GM19438 (cell line): ENCODE data around the gene SUCLG2.

Source experiments
- ATAC-seq: cut with Tn5 transposase; IDR thresholded peaks from one replicate; pipeline ENCODE4 v1.9.1; 2021; ENCODE audit warnings: low read depth; ENCODE audit not compliant: unreplicated experiment

The SUCLG2 gene

GRCh38 chr3:67463656-67464055 is 190.8 kb downstream of the SUCLG2 start:
- ATAC-seq, result no peak

- ATAC-seq, result no peak
Measured at GRCh38 chr3:67462187-67462586, 192.2 kb downstream of the SUCLG2 start.

GRCh38 chr3:67461667-67462142 is 192.7 kb downstream of the SUCLG2 start:
- no peak for ATAC-seq

DNA sequence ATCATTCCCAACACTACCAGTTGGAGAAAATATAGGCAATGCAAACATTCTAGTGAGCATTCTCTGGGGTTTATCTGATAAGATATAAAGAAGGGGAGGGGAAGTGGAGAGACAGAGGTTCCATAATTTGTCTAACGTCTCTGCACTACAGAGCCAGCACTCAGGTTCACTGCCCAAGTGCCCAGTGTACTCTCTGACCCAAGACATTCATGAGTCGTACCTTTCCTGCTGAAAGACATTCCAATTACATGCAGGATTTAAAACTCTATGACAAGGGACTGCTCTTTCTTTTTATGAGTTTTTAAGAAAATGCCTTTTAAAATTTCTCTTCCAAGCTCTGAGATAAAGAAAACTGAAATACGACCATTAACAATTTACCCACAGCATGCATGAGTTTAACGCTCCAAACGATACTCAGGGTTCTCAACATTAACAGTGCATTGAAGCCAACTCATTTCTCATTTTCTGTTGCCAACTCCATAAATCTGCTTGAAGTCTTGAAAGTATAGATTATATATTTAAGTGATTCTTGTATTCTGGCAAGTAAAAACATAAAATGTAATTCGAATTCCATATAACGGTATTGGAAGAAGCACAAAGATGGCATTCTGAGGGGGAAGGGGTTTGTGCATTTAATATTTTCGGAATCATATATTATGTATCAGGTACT is 193.4 kb downstream of the SUCLG2 start:
- ATAC-seq, result no peak

DNA sequence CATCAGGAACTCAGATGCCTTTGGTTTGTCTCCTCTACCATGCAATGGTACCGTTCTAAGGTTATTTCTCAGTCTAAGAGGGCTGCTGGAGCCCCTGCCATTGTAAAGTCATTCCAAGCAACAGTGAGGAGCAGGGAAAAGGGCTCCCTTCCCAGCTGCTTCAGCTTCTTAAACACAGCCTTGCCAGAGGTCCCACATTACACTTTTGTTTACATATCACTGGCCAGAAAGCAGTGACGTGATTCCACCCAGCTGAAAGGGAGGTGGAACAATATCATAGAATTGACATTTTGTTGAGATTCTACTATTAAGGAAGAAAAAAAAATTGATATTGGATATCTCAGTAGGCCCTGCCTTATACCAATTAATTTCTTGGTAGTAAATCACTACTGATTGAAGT is 194.6 kb downstream of the SUCLG2 start:
- ATAC-seq, result no peak

- no peak for ATAC-seq
Measured at GRCh38 chr3:67458896-67459530, 195.4 kb downstream of the SUCLG2 start.

GRCh38 chr3:67458408-67458807 is 196.0 kb downstream of the SUCLG2 start:
- no peak for ATAC-seq

DNA sequence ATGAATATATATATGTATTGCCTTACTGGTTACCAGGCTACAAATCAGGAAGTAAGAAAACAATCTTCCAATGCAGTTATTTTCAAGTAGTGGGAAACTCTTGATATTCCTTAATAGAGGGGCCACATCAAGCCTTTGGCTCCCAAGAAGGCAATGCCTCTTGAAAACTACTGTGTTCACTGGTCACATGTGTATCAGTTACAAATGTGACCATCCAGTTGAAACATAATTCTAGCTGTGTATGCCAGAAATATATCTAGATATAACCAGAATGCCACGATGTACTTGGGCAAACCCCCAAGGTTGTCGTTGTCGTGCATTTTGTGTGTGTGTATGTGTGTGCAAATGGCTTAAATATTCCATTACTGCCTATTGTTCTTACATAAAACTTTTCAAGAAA is 200.8 kb downstream of the SUCLG2 start:
- no peak for ATAC-seq

GRCh38 chr3:67450153-67450552 is 204.3 kb downstream of the SUCLG2 start:
- no peak for ATAC-seq

- no peak for ATAC-seq
Measured at GRCh38 chr3:67447393-67447792, 207.0 kb downstream of the SUCLG2 start.

GRCh38 chr3:67437789-67438188 is 216.6 kb downstream of the SUCLG2 start:
- ATAC-seq, result no peak

- no peak for ATAC-seq
Measured at GRCh38 chr3:67437090-67437489, 217.3 kb downstream of the SUCLG2 start.

GRCh38 chr3:67433109-67433508 is 221.3 kb downstream of the SUCLG2 start:
- no peak for ATAC-seq

- no peak for ATAC-seq
Measured at GRCh38 chr3:67431887-67432286, 222.5 kb downstream of the SUCLG2 start.

DNA sequence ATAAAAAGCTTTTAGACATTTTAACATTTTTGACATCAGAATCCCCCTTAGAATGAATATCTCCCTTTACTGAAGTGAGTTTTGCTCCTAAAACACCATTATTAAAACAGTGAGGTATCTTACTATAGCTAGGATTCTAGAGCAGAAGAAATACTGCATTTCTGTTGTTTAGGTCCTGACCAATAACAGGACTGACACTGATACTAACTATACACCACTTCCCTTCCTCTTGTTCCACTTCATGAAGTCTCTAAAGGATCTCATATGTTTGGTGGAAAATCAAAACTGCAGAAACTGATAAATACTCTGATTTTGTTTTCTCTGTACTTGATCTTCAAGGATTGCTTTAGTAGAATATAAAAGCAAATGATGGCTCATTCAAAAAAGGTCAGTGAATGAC is 230.7 kb downstream of the SUCLG2 start:
- ATAC-seq, result no peak

GRCh38 chr3:67421912-67422311 is 232.5 kb downstream of the SUCLG2 start:
- ATAC-seq, result no peak

DNA sequence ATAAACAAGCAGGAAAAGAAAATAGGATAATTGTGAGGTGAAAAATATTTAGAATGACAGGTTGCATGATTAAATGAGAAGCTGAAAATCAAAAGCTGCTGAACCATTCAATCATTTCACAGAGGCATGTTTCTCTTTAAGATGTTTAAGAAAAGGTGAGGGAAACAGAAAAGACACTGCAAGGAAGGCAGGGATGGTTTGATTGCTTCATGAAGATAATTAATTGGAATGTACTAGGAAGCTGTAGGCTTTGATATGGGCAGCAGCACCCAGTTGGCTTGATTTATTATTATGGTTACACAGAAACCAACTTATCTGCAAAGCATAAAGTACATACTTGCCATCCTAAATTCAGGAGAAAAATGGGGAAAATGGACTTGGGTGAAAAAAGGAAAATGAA is 234.6 kb downstream of the SUCLG2 start:
- no peak for ATAC-seq

DNA sequence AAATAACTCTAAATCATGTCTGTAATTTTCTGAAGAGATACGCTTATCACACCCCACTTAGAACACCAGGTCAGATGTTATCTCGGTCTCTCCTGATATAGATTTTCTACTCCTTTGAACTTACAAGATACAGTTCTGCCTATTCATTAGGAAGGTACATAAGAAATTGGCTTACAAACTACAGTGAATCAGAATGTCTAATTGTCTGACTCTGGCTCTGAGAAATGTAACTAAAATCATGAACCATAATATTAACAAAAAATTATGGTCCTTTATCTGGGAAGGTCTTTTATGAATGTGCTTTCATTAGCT is 235.2 kb downstream of the SUCLG2 start:
- no peak for ATAC-seq

- no peak for ATAC-seq
Measured at GRCh38 chr3:67418426-67419217, 235.8 kb downstream of the SUCLG2 start.

GRCh38 chr3:67416703-67417102 is 237.7 kb downstream of the SUCLG2 start:
- no peak for ATAC-seq

GRCh38 chr3:67415511-67415910 is 238.9 kb downstream of the SUCLG2 start:
- ATAC-seq, result no peak

- ATAC-seq, result no peak
Measured at GRCh38 chr3:67414740-67415139, 239.7 kb downstream of the SUCLG2 start.
